K562 (cell line): ENCODE results near the gene PCBD2. TPM values are rescaled to one million over a fixed set of nuclear protein-coding genes. Genes with fewer than 3 reads are reported as not detected.

ENCODE experiments used
- ATAC-seq: fragments of 200-7000 bp; cut with Tn5 transposase; 3 replicates; pipeline ENCODE4 v1.9.1; 2020; ENCODE audit warnings: moderate library complexity
- BruUV-seq: library from RNA; stranded (reverse); fragments of 400-500 nt; replicated peaks from 2 replicates; lab custom pipeline; 2021; lab: Mats Ljungman, UMichigan
- CTCF ChIA-PET: fragments of 300-600 bp; formaldehyde crosslinking; extraction: SDS; loops from one replicate; lab custom pipeline; 2021; ENCODE audit warnings: low intra/inter-chr PET ratio; lab: Yijun Ruan, JAX
- POLR2A ChIA-PET: fragments of 300-600, 350-650 bp; sonication (Branson Sonifier 250); formaldehyde crosslinking; extraction: SDS; loops from one replicate; lab custom pipeline; 2021; ENCODE audit warnings: antibody characterized with exemption, inconsistent platforms; lab: Yijun Ruan, JAX
- DNase-seq, 4 experiments: peaks; one replicate each; pipeline versions ENCODE4 v3.0.0 to v3.0.0-alpha.2; 2011 to 2018; ENCODE audit warnings: low spot score in 3 of 4, mixed read lengths in 3 of 4; ENCODE audit errors: extremely low read depth in 1 of 4
- FAIRE-seq: peaks from 2 replicates; lab custom pipeline; 2011; peaks lifted over from hg19 to GRCh38; lab: Jason Lieb, UNC
- H2AFZ ChIP-seq: 2 replicates; pipeline ENCODE4 v1.6.0; 2011; ENCODE audit warnings: low read depth, low read length, control low read depth, inconsistent platforms
- H3K27ac ChIP-seq: fragments of 200-600 bp; 3 replicates; pipeline ENCODE4 v1.8.0; 2011; ENCODE audit warnings: low read depth, mild to moderate bottlenecking, control low read depth, inconsistent platforms, low read length, moderate library complexity, mixed read lengths; ENCODE audit errors: extremely low read depth
- H3K27me3 ChIP-seq, 2 experiments: fragments of 300-600 bp in 1 of 2; 2 replicates in 1 of 2; 3 replicates in 1 of 2; pipeline versions ENCODE4 v1.6.0 to v1.8.0; 2011; ENCODE audit warnings: inconsistent platforms in 2 of 2, low read length in 2 of 2, mild to moderate bottlenecking in 1 of 2, mixed read lengths in 1 of 2, moderate library complexity in 1 of 2; ENCODE audit not compliant: control insufficient read depth in 2 of 2, insufficient read depth in 2 of 2
- H3K36me3 ChIP-seq: fragments of 300-600 bp; 3 replicates; pipeline ENCODE4 v1.8.0; 2011; ENCODE audit warnings: mild to moderate bottlenecking, low read length, inconsistent platforms; ENCODE audit not compliant: control insufficient read depth, insufficient read depth
- H3K4me1 ChIP-seq, 2 experiments: fragments of 200-600 bp in 1 of 2; replicated peaks in 1 of 2; 2 replicates in 1 of 2; 3 replicates in 1 of 2; pipeline versions ENCODE4 v1.5.1 to v1.8.0; 2011; ENCODE audit warnings: inconsistent platforms in 2 of 2, low read length in 2 of 2, mild to moderate bottlenecking in 1 of 2, mixed read lengths in 1 of 2, moderate library complexity in 1 of 2; ENCODE audit not compliant: control insufficient read depth in 2 of 2, insufficient read depth in 2 of 2
- H3K4me2 ChIP-seq: 2 replicates; pipeline ENCODE4 v1.6.1; 2011; ENCODE audit warnings: low read length, control low read depth, inconsistent platforms, mixed read lengths; ENCODE audit not compliant: insufficient read depth
- H3K4me3 ChIP-seq: fragments of 200-600 bp; sonication (generic), shearing (Covaris generic); 2 replicates; pipeline ENCODE4 v1.5.1; 2016; ENCODE audit warnings: control low read depth, inconsistent platforms
- H3K79me2 ChIP-seq: fragments of 200-600 bp; 3 replicates; pipeline ENCODE4 v1.8.0; 2011; ENCODE audit warnings: low read length, inconsistent platforms; ENCODE audit not compliant: control insufficient read depth, insufficient read depth
- H3K9ac ChIP-seq, 2 experiments: 2 replicates each; pipeline versions ENCODE4 v1.6.0 to v1.6.1; 2011; ENCODE audit warnings: low read depth in 2 of 2, low read length in 2 of 2, control low read depth in 1 of 2, inconsistent platforms in 1 of 2, mild to moderate bottlenecking in 1 of 2, mixed read lengths in 1 of 2; ENCODE audit not compliant: insufficient read depth in 1 of 2
- H3K9me1 ChIP-seq: one replicate; pipeline ENCODE4 v1.6.0; 2011; ENCODE audit warnings: inconsistent platforms, mild to moderate bottlenecking, low read length, moderate library complexity; ENCODE audit not compliant: control insufficient read depth, insufficient read depth
- H3K9me3 ChIP-seq: replicated peaks from 2 replicates; pipeline ENCODE4 v1.5.1; 2011; ENCODE audit warnings: low read depth, low read length, inconsistent platforms; ENCODE audit not compliant: control insufficient read depth, insufficient read depth
- H4K20me1 ChIP-seq: replicated peaks from 2 replicates; pipeline ENCODE4 v1.6.1; 2011; ENCODE audit warnings: low read length, inconsistent platforms, mixed read lengths; ENCODE audit not compliant: control insufficient read depth, insufficient read depth
- HMGXB4 ChIP-seq: sonication (generic); formaldehyde crosslinking; IDR thresholded peaks from 2 replicates; pipeline ENCODE4 v1.8.1; 2023; ENCODE audit warnings: mild to moderate bottlenecking, missing genetic modification reagents
- PTBP1 ChIP-seq: fragments of 200-400 bp; formaldehyde crosslinking; IDR thresholded peaks from 2 replicates; pipeline ENCODE4 v1.6.1; 2017; ENCODE audit warnings: low read depth, low read length
- ZBTB17 ChIP-seq: fragments of 450-650 bp; formaldehyde crosslinking; IDR thresholded peaks from 2 replicates; pipeline ENCODE4 v1.4.0; 2020; ENCODE audit warnings: mild to moderate bottlenecking
- ZNF316 ChIP-seq: fragments of 450-650 bp; IDR thresholded peaks from 2 replicates; pipeline ENCODE4 v1.6.1; 2016
- ZNF740 ChIP-seq, 3 experiments: fragments of 200-800 bp in 1 of 3; sonication (Bioruptor generic) in 1 of 3; sonication (generic) in 1 of 3; formaldehyde crosslinking in 1 of 3; IDR thresholded peaks; 2 replicates each; pipeline versions ENCODE4 v1.6.1 to v1.8.0; 2016 to 2022; ENCODE audit warnings: mild to moderate bottlenecking in 2 of 3, missing compliant biosample characterization in 2 of 3, missing genetic modification characterization in 2 of 3, missing genetic modification reagents in 1 of 3
- WGBS: fragments of 100-300 bp; shearing (Covaris generic); methylation state at CpG from one replicate; pipeline ENCODE4 v1.1.6; 2016; ENCODE audit warnings: low coverage, mixed read lengths; ENCODE audit not compliant: insufficient coverage; ENCODE audit errors: missing lambda C conversion rate; 5-methylcytosine and 5-hydroxymethylcytosine counted together
- in situ Hi-C: fragments of 300-500 bp; cut with MboI; formaldehyde crosslinking; loops from 4 replicates; pipeline ENCODE4 v1.15.0; 2018; ENCODE audit warnings: inconsistent platforms, mixed read lengths
- intact Hi-C: fragments of 100-400 bp; cut with micrococcal nuclease; formaldehyde crosslinking; loops from 2 replicates; pipeline ENCODE4 v1.14.2; 2022
- polyA plus RNA-seq, 8 experiments: library from polyadenylated mRNA; depleted of rRNA in 4 of 8; stranded (reverse) in 5 of 8; unstranded in 3 of 8; fragments of >200 nt; fragmentation: Nextera tagmentation in 2 of 8; fragmentation: Illumina TruSeq in 1 of 8; extraction: Ambion mirVana in 2 of 8; extraction: Trizol in 1 of 8; gene quantifications; 2 replicates each; pipeline versions ENCODE4 v1.2.1 to v1.2.3, GENCODE V29; 2011 to 2014; ENCODE audit warnings: inconsistent platforms in 1 of 8, missing spikeins in 1 of 8
- total RNA-seq, 7 experiments: library from RNA; depleted of rRNA in 6 of 7; stranded (reverse); fragments of >200 nt in 6 of 7; fragmentation: Illumina TruSeq in 2 of 7; extraction: Trizol in 2 of 7; gene quantifications; 2 replicates each; pipeline versions ENCODE4 v1.2.1 to v1.2.3, GENCODE V29; 2011 to 2021; ENCODE audit warnings: low replicate concordance in 1 of 7
- TF ChIP-seq, protein P1 (sequence below): sonication (generic); formaldehyde crosslinking; IDR thresholded peaks from 2 replicates; pipeline ENCODE4 v1.4.0; 2020; ENCODE audit warnings: mild to moderate bottlenecking, missing genetic modification reagents

PCBD2 gene
- total and polyA plus RNA-seq, 9 of the 15 experiments (the other 6 are each of a cell fraction or from before 2014, with no cell fraction given): 5.2 to 13.8 (median 7.8) TPM

DNA sequence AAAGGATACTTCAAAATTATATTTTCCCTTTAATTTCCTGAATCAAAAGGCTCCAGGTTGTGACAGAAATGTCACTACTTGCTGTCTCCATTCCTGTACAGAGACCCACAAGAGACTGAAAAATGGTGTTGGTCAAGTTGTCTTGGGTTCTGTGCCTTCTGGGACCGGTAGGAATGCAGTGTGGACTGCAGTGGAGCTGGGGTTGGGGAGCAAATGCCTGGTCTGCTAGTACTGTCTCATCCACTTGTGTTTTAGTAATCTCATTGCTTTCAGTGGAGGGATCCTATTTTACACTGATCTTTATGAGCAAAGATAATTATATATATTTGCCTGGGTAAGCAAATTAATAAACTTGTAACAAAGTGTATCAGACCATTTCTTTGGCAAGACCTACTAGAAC, 38.6 kb downstream of the PCBD2 start:
- Histone ChIP-seq H2AFZ (no peak overlapping the region), H4K20me1 (no peaks in the 10 kb centered on the region), H3K4me2 (no peak overlapping the region), H3K27me3 (no peaks in the 10 kb centered on the region), H3K27ac (no peak overlapping the region), H3K9me3 (no peaks in the 10 kb centered on the region), H3K9me1 (no peaks in the 10 kb centered on the region), H3K4me3 (no peak overlapping the region), H3K4me1 (no peaks in the 10 kb centered on the region), H3K79me2 (no peaks in the 10 kb centered on the region), H3K36me3 (no peaks in the 10 kb centered on the region), H3K9ac (no peak overlapping the region)
- POLR2A ChIA-PET: interaction anchor here (0.6 kb wide), 2 partner anchors 32 to 930 kb away, joined by 3 read pairs; no protein-coding TSS in a partner anchor
- FAIRE-seq: no peak
- intact Hi-C loops (no loop called here), in situ Hi-C loops (no loop called here)
- CTCF ChIA-PET: no interaction called here
- TF ChIP-seq HMGXB4 (no peak), ZNF740 (CRISPR knock-in tag; IDR thresholded peaks at IDR 0.05) (no peak), ZNF740 (tag; IDR thresholded peaks at IDR 0.05) (no peak), ZBTB17 (CRISPR knock-in tag) (no peak), PTBP1 (no peak), ZNF316 (peak; percentile 40; the same call in 1 of the 2 replicates)
- TF ChIP-seq, protein P1, sequence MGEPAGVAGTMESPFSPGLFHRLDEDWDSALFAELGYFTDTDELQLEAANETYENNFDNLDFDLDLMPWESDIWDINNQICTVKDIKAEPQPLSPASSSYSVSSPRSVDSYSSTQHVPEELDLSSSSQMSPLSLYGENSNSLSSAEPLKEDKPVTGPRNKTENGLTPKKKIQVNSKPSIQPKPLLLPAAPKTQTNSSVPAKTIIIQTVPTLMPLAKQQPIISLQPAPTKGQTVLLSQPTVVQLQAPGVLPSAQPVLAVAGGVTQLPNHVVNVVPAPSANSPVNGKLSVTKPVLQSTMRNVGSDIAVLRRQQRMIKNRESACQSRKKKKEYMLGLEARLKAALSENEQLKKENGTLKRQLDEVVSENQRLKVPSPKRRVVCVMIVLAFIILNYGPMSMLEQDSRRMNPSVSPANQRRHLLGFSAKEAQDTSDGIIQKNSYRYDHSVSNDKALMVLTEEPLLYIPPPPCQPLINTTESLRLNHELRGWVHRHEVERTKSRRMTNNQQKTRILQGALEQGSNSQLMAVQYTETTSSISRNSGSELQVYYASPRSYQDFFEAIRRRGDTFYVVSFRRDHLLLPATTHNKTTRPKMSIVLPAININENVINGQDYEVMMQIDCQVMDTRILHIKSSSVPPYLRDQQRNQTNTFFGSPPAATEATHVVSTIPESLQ: no peak
- ATAC-seq: peak; percentile 69
- DNase-seq: no peak
- BruUV-seq: no TSS peak
- WGBS: 33% methylated on average over 1 of the region's 1 CpG
